ENCODE measurements around the gene SHROOM2.

Gene SHROOM2

GRCh38 chrX:9866633-9867032 lies 80.4 kb downstream of the SHROOM2 start:
- no peak for DNase-seq

GRCh38 chrX:9867226-9867625 lies 81.0 kb downstream of the SHROOM2 start:
- no peak for DNase-seq

- DNase-seq, result no peak
Observed at GRCh38 chrX:9867753-9868152, 81.5 kb downstream of the SHROOM2 start.

- no peak for DNase-seq
Observed at GRCh38 chrX:9871701-9872268, 85.6 kb downstream of the SHROOM2 start.

GRCh38 chrX:9873360-9873759 lies 87.1 kb downstream of the SHROOM2 start:
- no peak for DNase-seq

GRCh38 chrX:9873952-9874351 lies 87.7 kb downstream of the SHROOM2 start:
- DNase-seq, result peak; percentile 54 to 63

- DNase-seq, result no peak
Observed at GRCh38 chrX:9874483-9874882, 88.3 kb downstream of the SHROOM2 start.

GRCh38 chrX:9875801-9876200 lies 89.6 kb downstream of the SHROOM2 start:
- no peak for DNase-seq

GRCh38 chrX:9876201-9876600 lies 90.0 kb downstream of the SHROOM2 start:
- no peak for DNase-seq

GRCh38 chrX:9878146-9878820 lies 92.1 kb downstream of the SHROOM2 start:
- DNase-seq, result peak; percentile 83 to 93

GRCh38 chrX:9880237-9880636 lies 94.0 kb downstream of the SHROOM2 start:
- DNase-seq, result no peak

GRCh38 chrX:9880870-9881269 lies 94.6 kb downstream of the SHROOM2 start:
- DNase-seq, result no peak

- DNase-seq, result no peak
Observed at GRCh38 chrX:9882669-9883446, 96.6 kb downstream of the SHROOM2 start.

- peak in 1 of 2 experiments; percentile 15 for DNase-seq
Observed at GRCh38 chrX:9884031-9884779, 98.0 kb downstream of the SHROOM2 start.

GRCh38 chrX:9885150-9885549 lies 98.9 kb downstream of the SHROOM2 start:
- peak; percentile 51 to 74 for DNase-seq

GRCh38 chrX:9887659-9888297 lies 101.5 kb downstream of the SHROOM2 start:
- DNase-seq, result no peak

- no peak for DNase-seq
Observed at GRCh38 chrX:9888953-9889470, 102.8 kb downstream of the SHROOM2 start.

- DNase-seq, result no peak
Observed at GRCh38 chrX:9890681-9891091, 104.5 kb downstream of the SHROOM2 start.

- DNase-seq, result no peak
Observed at GRCh38 chrX:9895225-9895912, 109.1 kb downstream of the SHROOM2 start.

- no peak for DNase-seq
Observed at GRCh38 chrX:9897761-9898161, 111.5 kb downstream of the SHROOM2 start.

- DNase-seq, result no peak
Observed at GRCh38 chrX:9899640-9900111, 113.4 kb downstream of the SHROOM2 start.

GRCh38 chrX:9902656-9903055 lies 116.4 kb downstream of the SHROOM2 start:
- no peak for DNase-seq
